ENCODE data around the gene TMEM145. TPM values are rescaled to one million over a fixed set of nuclear protein-coding genes. Genes with fewer than 3 reads are reported as not detected.
"Not testable (repeated sequence)": the region's sequence is repeated elsewhere in the genome, so short reads cannot be mapped to it uniquely, and the experiment has no call there.

Gene TMEM145
- total RNA-seq, 2 experiments from 2014 or later, result 0.34 to 1.0 TPM

GRCh38 chr19:42339922-42340321, 26.8 kb downstream of the TMEM145 start:
- CTCF ChIA-PET, POLR2A ChIA-PET: not testable (repeated sequence)

GRCh38 chr19:42343344-42344110, 30.4 kb downstream of the TMEM145 start:
- ChIA-PET CTCF (interaction anchor here (1.0 kb wide), 1 partner anchor 235 kb away, joined by 3 read pairs; no protein-coding TSS in a partner anchor), POLR2A (no interaction called here)

- ChIA-PET CTCF (no interaction called here), POLR2A (no interaction called here)
Measured at GRCh38 chr19:42344336-42344893, 31.3 kb downstream of the TMEM145 start.

GRCh38 chr19:42345191-42345812, 32.2 kb downstream of the TMEM145 start:
- CTCF ChIA-PET, result no interaction called here
- POLR2A ChIA-PET, result no interaction called here

GRCh38 chr19:42348211-42348610, 35.1 kb downstream of the TMEM145 start:
- CTCF ChIA-PET, result no interaction called here
- POLR2A ChIA-PET, result no interaction called here

- CTCF ChIA-PET, result interaction anchor here (0.5 to 0.7 kb wide), 2 partner anchors 256 to 596 kb away, joined by 3 read pairs; no protein-coding TSS in a partner anchor
- POLR2A ChIA-PET, result no interaction called here
Measured at GRCh38 chr19:42349378-42350107, 36.4 kb downstream of the TMEM145 start.

GRCh38 chr19:42350417-42350816, 37.3 kb downstream of the TMEM145 start:
- CTCF ChIA-PET, result no interaction called here
- POLR2A ChIA-PET, result no interaction called here

GRCh38 chr19:42351079-42351735, 38.1 kb downstream of the TMEM145 start:
- CTCF ChIA-PET, result no interaction called here
- POLR2A ChIA-PET, result no interaction called here

GRCh38 chr19:42352301-42353259, 39.5 kb downstream of the TMEM145 start:
- CTCF ChIA-PET, result no interaction called here
- POLR2A ChIA-PET, result no interaction called here

GRCh38 chr19:42353341-42354015, 40.4 kb downstream of the TMEM145 start:
- ChIA-PET POLR2A (no interaction called here), CTCF (no interaction called here)

GRCh38 chr19:42355896-42356295, 42.8 kb downstream of the TMEM145 start:
- ChIA-PET POLR2A (no interaction called here), CTCF (no interaction called here)

GRCh38 chr19:42356686-42357085, 43.6 kb downstream of the TMEM145 start:
- POLR2A ChIA-PET, result no interaction called here
- CTCF ChIA-PET, result no interaction called here

- POLR2A ChIA-PET, result no interaction called here
- CTCF ChIA-PET, result interaction anchor here (0.6 kb wide), 1 partner anchor 571 kb away, joined by 4 read pairs; no protein-coding TSS in a partner anchor
Measured at GRCh38 chr19:42357290-42357689, 44.2 kb downstream of the TMEM145 start.

GRCh38 chr19:42360787-42361544, 47.9 kb downstream of the TMEM145 start:
- ChIA-PET POLR2A (no interaction called here), CTCF (no interaction called here)

- ChIA-PET POLR2A (no interaction called here), CTCF (no interaction called here)
Measured at GRCh38 chr19:42361545-42361910, 48.4 kb downstream of the TMEM145 start.

GRCh38 chr19:42362342-42362741, 49.2 kb downstream of the TMEM145 start:
- CTCF ChIA-PET, result no interaction called here

GRCh38 chr19:42362891-42363440, 49.9 kb downstream of the TMEM145 start:
- CTCF ChIA-PET, result no interaction called here
- POLR2A ChIA-PET, result no interaction called here

More at GRCh38 chr19:42362342-42362741, 49.2 kb downstream of the TMEM145 start:
- POLR2A ChIA-PET, result no interaction called here

All from activated CD8-positive, alpha-beta memory T cell treated with anti-CD3 and anti-CD28 coated beads for 36 hours (primary cell).